Body of pancreas (tissue), 4 donors: ENCODE results near the gene CTNND2.

Experiments used
- POLR2A ChIP-seq, 3 donors: fragments of 450-650 bp; IDR thresholded peaks; one replicate each; pipeline ENCODE4 v1.6.1; 2016; ENCODE audit warnings: antibody characterized with exemption in 3 of 3, mild to moderate bottlenecking in 2 of 3
- TF ChIP-seq, protein P1 (sequence below), 7 experiments: fragments of 450-650 bp in 4 of 7; fragments of 200-600 bp in 3 of 7; sonication (generic) in 3 of 7; IDR thresholded peaks; one replicate each; pipeline ENCODE4 v1.5.1; 2016 to 2019; ENCODE audit warnings: antibody characterized with exemption in 7 of 7

DNA sequence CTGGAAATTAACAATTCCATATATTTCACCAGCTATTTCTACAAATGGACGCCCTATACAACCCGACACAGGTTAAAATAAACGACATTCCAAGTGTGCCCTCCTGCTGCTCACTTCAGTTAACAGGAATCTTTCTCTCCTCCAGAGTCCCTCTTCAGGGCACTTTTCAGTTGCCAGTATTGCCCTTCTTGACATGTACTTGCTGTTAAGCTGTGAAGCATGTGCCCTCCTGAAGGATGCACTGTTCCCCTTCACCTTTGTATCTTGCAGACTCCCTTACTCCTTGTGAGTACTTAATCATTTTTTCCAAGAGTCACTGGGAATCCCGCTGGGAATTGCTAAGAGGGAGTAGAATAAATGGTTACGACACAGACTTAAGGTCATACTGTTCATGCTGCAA lies 364.1 kb downstream of the CTNND2 start:
- TF ChIP-seq, protein P1, sequence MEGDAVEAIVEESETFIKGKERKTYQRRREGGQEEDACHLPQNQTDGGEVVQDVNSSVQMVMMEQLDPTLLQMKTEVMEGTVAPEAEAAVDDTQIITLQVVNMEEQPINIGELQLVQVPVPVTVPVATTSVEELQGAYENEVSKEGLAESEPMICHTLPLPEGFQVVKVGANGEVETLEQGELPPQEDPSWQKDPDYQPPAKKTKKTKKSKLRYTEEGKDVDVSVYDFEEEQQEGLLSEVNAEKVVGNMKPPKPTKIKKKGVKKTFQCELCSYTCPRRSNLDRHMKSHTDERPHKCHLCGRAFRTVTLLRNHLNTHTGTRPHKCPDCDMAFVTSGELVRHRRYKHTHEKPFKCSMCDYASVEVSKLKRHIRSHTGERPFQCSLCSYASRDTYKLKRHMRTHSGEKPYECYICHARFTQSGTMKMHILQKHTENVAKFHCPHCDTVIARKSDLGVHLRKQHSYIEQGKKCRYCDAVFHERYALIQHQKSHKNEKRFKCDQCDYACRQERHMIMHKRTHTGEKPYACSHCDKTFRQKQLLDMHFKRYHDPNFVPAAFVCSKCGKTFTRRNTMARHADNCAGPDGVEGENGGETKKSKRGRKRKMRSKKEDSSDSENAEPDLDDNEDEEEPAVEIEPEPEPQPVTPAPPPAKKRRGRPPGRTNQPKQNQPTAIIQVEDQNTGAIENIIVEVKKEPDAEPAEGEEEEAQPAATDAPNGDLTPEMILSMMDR (IDR thresholded peaks at IDR 0.05): no peak
- TF ChIP-seq POLR2A (IDR thresholded peaks at IDR 0.05): no peak
